Eye (tissue), 1 donor: Measurements from ENCODE around the gene ZNF579.
A peak's percentile ranks its signal among the peaks of the same experiment; 100 is the strongest.
"Not testable (repeated sequence)": the region's sequence is repeated elsewhere in the genome, so short reads cannot be mapped to it uniquely, and the experiment has no call there.

ENCODE experiments used
- DNase-seq: peaks from one replicate; pipeline ENCODE4 v3.0.0-alpha.2; 2015

The ZNF579 gene

DNA sequence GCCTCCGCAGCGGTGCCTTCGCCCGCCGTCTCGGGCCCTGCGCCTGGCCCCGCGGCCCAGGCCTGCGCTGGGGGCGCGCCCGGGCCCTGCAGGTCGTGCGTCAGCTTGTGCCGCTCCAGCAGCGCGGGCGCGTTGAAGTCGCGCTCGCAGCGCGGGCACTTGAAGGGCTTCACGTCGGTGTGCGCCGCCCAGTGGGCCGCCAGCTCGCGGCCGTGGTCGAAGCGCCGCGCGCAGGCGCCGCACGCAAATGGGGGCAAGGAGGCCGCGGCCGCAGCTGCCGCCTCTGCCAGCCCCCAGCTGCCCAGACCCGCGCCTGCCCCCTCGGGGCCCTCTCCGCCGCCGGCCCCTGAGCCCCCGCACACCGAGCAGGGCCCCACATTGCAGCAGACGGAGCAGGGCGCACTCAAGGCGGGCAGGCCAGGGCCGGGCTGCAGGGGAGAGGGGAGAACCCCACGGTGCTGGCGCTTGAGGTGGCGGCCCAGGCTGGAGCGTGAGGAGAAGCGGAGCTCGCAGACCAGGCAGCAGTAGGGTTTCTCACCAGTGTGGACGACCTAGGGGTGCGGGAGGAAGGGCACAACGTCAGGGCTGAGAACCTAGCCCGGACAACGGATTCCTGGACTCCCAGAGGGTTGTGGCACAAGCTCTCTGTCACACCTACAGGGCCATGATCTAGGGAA, 12.6 kb upstream of the ZNF579 start:
- no peak for DNase-seq

DNA sequence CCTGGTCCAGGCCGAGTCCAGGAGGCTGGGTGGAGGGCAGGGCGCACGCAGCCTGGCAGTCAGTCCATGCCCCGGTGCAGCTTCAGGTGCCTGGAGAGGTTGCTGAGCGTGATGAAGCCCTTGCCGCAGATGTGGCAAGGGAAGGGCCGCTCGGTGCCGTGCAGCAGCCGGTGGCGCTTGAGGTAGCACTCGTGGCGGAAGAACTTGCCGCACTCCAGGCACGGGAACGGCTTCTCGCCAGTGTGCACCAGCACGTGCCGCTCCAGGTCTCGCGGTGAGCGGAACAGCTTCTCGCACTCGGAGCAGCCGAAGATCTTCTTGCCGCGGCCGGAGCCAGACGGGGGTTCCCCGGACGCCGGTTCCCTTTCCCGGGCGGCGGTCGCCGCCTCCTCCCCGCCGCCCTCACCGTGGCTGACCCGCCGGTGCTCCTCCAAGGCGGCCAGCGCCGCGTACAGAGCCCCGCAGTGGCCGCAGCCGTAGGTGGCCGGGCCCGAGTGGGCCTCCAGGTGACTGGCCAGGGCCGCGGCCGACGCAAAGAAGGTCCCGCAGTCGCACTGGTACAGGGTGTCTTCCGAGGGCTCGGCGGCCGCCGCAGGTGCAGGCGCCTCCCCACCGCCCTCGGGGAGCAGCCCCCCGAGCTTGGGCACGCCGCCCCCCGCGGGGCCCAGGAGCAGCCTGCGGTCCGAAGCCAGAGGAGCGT, 11.9 kb upstream of the ZNF579 start:
- DNase-seq: no peak

DNA sequence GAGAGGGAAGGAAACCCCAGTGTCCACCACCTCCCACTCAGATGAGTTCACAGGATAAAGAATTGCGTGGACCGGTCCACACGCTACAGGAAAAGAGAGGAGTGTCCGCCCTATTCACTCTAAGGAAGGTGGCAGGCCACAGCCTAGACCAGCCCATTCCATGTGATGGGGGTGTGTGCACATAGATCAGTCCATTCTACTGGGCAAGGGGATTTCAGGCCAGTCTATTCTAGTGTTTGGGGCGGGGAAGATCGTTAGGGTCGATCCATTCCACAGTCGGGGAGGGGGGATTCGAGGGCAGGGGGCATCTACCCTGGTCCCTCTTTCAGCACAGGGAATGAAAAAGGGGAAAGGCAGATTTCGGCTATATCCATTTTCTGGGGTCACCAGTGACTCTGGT, 10.9 kb upstream of the ZNF579 start:
- DNase-seq: no peak

DNA sequence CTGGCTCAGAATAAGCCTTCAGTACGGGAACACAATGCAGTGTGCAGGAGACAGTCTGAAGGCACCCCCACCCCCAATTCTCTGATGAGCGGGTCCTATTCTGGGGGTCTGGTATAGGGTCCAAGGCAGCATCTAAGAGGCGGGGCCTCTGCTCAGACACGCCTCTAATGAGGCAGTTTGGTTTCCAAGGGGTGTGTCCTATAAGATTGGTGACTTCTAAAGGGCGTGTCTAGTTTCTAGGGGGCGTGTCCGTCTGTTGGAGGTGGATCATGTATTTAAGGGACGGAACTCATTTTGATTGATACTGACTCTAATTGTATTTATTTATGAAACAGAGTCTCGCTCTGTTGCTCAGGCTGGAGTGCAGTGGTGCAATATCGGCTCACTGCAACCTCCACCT, 10.0 kb upstream of the ZNF579 start:
- no peak for DNase-seq

DNA sequence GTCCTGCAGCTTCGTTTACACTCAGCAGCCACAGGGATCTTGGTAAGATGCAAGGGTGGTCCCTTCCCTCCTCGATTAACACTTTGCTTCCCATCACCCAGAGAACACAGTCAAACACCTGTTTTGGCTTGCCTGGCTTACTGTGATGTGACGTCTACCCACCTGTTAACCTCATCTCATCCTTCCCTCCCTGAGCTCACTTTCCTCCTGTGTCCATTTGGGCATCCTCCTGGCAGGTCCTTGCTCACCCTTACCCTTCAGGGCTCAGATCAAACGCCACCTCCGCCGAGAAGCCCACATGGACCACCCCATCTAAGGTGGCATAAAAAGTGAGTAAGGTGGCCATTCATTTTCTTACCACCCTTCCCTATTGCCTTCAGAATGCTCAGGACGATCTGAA, 9.5 kb upstream of the ZNF579 start:
- DNase-seq: no peak

DNA sequence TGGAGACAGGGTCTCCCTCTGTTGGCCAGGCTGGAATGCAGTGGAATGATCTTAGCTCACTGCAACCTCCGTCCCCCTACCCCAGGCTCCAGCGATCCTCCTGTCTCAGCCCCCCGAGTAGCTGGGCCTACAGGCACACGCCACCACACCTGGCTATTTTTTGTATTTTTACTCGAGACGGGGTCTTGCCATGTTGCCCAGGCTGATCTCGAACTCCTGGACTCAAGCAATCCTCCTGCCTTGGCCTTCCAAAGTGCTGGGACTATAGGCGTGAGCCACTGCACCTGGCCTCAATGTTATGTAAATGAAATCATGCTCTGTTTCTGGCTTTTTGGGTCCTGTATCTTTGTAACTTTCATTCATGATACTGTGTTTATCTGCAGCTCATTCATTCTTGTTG, 8.1 kb upstream of the ZNF579 start:
- DNase-seq: no peak

DNA sequence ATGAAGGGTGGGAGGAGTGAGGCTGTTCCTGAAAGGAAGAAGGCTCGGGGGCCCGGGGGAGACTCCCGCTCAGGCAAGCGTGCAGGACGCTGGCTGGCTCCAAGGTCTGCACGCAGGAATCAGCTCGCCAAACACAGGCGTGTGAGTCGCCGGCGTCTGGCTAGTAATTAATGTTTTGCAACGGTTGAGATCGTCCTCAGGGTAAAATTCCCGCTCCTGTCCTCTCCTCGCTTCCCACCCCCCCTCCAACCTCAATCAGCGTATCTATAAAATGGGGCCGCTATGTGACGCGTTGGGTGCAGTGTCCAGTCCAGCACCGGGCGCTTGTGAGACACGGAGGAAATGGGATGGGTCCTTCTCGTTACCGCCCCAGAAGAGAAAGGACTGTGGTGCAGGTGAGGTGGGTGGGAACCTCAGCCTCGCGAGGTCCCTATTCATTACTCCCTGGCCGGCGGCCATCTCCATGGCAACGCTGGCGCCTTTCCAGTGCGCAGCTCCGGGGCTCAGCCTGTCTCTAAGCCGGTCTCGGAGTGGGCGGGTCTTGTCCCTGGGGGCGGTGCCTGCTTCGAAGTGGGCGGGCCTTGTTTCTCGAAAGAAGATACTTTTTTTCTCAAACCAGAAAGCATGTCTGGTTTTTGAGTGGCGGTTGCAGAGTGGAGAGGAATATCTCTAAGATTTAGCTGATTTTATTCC, 6.5 kb upstream of the ZNF579 start:
- peak; percentile 98 for DNase-seq

DNA sequence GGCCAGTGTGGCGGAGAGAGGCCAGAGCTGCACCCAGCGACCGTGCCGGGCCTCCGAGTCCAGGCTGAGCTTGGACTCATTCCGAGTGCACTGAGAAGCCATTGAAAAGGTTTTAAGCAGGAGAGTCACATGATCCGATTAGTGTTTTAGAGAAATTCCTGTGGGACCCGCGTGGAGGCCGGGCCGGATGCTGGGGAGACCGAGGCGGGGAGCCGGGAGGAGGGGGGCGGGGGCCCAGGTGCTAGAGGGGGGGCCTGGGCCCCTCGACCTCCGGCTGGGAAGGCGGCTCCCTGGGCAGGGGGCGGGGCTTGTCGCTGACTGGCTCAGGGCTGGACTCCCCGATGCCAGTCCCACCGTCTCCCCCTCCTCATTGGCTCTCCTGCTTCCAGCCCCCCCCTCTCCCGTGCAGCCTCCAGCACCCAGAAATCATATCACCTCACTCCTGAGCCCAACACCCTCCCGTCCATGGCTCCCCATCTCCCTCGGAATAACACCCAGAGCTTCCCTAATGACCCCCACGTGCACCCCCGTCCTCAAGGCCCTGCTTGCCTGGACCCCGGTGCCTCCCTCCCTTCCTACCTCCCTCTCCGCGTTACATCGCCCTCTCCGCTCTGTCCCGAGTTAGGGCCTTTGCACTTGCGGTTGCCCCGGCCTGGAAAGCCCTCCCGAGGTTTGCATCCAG, 5.2 kb upstream of the ZNF579 start:
- peak; percentile 92 for DNase-seq

DNA sequence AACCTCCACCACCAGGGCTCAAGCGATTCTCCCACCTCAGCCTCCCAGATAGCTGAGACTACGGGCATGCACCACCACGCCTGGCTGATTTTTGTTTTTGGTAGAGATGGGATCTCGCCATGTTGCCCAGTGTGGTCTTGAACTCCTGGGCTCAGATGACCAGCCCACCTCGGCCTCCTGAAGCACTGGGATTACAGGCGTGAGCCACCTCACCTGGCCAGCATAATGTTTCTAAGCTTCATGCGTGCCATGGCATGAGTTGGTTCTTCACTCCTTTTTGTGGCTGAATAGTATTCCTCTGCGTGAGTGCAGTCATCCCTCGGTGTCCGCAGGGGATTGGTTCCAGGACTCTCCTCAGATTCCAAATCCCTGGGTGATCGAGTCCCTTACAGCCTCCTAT, 4.2 kb upstream of the ZNF579 start:
- no peak for DNase-seq

DNA sequence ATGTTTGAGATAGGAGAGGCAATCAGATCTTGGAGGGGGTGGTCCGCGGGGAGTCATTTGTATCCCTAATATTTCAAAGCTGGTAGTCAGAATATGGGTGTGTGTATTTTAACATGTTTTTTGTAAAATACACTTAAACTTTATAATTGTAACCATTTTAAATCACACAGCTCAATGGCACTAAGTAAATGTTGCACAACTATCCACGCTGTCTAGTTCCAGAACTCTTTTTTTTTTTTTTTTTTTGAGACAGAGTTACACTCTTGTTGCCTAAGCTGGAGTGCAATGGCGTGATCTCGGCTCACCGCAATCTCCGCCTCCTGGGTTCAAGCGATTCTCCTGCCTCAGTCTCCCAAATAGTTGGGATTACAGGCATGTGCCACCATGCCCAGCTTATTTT, 3.2 kb upstream of the ZNF579 start:
- DNase-seq: not testable (repeated sequence)

DNA sequence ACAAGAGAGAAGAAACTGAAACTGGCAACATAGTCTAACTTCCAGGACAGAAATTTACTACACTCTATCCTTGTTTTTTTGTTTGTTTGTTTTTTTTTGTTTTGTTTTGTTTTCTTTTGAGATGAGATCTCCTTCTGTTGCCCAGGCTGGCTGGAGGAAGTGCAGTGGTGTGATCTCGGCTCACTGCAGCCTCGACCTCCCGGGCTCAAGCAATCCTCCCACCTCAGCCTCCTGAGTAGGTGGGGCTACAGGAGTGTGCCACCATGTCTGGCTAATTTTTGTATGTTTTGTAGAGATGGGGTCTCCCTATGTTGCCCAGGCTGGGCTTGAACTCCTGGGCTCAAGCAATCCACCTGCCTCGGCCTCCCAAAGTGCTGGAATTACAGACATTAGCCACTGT, 1.6 kb upstream of the ZNF579 start:
- DNase-seq: not testable (repeated sequence)

DNA sequence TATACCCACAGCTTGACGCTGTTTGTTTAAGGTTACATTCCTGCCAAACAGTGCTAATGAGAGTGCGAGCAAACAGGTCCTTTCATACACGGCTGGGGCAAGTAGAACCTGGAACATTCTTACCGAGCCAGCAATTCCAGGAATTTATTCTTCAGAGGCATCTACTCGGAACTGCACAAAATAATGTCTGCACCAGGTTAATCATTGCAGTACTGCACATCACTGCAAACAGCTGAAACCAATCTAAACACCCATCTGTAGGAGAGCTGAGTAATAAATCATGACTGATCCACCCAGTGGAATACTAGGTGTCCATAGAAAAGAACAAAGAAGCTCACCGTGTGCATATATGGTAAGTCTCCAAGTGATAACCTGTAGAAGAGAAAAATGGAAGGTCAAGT, 1.2 kb upstream of the ZNF579 start:
- no peak for DNase-seq

DNA sequence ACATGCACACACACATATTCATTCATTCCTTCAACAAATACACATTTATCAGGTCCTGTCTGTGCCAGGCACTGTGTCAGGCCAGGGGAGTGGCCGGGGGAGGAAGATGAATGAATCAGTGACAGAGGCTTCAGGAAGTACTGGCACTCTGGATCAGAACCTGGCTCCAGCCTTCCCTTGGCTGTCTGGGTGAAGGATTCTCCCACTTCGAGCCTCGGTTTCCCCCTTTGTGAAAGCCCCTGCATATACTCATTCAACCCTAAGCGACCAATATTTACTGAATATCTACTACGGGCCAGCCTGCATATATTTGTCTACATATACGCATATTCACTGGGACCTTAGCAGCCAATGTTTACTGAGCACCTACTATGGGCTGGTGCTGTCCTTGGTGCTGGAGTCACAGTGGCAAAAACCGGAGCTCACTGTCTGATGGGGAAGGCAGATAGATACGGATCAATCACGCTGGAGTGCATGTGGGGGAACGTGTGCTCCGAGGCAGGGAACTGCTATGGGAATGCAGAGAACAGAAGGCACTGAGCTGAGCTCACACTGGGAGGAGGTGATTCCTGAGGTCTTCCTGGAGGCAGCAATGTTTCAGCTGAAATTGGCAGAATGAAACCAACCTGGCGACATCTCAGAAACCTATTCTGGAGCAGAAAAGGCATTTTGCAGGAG, 636 bp upstream of the ZNF579 start:
- DNase-seq: no peak

DNA sequence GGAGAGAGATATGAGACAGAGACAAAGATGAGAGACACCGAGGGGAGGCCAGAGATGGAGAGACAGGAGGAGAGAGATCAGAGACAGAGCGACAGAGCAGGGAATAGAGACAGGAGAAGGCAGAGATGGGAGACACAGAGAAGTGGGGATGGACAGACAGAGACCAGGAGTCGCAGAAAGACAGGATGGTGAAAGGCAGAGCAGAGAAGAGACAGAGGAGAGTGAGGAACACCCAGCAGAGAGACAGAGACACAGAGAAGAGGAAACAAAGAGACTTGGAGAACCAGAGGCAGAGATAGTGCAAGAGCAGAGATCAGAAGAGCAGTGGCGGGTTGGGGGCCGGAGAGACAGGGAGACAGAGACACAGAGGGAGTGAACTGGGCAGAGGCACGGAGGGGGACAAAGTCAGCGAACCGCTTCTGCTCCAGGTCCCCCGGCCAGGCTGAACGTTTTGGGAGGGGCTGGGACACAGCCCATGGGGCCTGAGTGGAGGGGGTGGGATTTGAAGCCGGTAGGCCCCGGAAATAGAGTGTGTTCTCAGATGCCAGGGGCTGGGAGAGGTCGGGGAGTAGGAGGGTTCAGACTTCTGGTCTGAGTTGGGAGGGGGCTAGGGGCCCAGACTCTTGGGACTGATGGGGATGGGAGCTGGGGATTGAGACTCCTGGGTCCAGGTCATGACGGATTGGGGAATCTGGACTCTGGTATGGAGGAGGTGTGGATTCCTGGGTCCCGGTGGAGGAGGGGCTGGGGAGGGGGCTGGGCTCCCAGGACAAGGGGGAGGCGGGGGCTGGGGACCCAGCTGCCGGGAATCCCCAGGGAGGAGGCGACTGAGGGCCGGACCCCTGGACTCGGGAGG, 654 bp downstream of the ZNF579 start:
- peak; percentile 59 for DNase-seq

DNA sequence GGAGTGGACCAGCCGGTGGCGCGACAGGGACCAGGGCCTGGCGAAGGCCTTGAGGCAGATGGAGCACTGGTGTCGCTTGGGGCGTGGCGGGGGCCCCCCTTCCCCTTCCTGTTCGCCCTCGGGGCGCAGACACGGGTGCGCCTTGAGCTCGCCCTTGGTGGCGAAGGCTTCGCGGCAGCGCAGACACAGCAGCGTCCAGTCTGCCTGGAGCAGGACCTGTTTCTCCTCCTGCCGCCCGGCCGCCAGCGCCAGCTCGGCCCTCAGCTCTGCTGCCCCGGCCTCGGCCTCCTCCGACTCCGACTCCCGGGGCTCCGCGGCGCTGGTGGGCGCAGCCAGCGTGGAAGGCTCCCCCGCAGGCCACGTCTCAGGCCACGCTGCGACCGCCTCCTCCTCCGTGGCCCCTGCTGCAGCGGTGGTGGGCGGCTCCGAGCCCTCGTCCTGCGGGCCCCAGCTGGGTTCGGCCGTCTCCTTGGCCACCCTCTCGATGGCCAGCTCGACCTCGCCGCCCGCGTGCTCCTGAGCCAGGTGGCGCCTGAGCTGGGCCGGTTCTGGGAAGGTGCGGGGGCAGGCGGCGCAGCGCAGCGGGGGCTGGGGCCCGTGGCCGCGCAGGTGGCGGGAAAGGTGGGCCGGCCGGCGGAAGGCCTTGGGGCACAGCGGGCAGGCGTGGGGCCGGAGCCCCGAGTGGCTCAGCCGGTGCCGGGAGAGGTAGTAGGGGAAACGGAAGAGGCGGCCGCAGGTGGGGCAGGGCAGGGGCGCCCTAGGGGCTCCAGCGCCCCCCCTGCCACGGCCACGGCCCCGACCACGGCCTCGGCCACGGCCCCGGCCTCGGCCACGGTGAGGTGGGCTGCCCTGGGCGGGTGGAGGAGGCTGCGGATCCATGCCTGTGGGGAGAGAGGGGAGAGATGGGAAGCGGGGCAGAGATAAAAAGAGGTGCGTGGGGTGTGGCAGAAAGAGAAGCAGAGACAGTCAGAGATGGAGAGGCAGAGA, 1.6 kb downstream of the ZNF579 start:
- DNase-seq: no peak

DNA sequence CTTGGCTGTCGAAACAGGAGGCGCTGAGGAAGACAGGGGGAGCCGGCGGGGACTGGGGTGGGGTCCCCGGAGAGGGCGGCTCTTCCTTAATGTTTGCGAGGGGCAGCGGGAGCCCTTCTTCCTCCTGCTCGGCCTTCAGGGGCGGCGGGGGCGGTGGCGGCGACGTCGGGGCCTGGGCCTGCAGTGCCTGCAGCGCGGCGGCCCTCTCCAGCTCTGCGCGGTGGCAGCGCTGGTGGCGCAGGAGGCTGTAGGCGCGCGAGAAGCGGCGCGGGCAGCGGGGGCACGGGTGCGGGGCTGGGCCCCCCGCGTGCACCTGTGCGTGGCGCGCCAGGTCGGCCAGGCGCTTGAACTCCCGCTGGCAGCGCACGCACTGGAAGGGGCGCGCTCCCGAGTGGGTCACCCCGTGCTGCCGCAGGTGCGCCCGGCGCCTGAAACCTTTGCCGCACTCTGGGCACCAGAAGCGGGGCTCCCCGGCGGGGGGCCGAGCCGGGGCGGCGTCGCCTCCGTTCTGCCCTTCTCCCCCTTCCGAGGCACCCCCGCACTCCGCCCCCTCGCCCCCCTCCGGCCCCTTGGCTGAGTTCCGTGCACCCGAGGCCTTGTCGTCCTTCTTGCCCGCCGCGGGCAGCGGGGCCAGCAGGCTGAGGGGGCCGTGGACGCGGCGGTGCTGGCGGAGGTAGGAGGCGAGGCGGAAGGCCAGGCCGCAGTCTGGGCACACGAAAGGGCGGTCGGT, 2.5 kb downstream of the ZNF579 start:
- no peak for DNase-seq

DNA sequence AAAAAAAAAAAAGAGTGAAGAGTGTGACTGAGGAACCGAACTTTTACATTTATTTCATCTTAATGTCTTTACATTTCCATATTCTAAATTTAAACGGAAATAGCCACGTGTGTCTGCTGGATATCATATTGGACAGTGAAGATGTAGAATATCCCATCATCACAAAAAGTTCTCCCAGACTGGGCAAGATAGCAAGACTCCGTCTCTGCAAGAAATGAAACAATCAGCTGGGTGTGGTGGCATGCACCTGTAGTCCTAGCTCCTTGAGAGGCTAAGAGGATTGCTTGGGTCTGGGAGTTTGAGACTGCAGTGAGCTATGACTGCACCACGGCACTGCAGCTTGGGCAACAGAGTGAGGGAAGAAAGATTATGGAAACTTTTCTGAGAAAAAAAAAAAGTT, 3.9 kb downstream of the ZNF579 start:
- no peak for DNase-seq

DNA sequence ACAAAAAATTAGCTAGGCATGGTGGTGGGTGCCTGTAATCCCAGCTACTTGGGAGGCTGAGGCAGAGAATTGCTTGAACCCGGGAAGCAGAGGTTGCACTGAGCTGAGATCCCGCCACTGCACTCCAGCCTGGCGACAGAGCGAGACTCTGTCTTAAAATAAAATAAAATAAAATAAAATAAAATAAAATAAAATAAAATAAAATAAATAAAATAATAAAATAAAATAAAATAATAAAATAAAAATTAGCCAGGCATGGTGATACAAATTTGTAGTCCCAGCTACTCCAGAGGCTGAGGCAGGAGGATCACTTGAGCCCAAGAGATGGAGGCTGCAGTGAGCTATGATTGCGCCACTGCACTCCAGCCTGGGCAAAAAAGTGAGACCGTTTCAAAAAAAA, 6.7 kb downstream of the ZNF579 start:
- not testable (repeated sequence) for DNase-seq

DNA sequence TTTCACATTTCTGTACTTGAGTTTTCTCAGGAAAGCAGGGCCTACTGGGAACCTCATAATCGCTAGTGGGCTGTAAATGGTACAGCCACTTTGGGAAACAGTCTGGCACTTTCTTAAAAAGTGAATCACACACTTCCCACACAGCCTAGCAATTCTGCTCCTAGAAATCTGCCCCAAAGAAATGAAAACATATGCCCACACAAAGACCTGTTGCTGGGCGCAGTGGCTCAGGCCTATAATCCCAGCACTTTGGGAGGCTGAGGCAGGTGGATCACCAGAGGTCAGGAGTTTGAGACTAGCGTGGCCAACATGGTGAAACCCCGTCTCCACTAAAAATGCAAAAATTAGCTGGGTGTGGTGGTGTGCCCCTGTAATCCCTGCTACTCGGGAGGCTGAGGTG, 11.2 kb downstream of the ZNF579 start:
- not testable (repeated sequence) for DNase-seq

DNA sequence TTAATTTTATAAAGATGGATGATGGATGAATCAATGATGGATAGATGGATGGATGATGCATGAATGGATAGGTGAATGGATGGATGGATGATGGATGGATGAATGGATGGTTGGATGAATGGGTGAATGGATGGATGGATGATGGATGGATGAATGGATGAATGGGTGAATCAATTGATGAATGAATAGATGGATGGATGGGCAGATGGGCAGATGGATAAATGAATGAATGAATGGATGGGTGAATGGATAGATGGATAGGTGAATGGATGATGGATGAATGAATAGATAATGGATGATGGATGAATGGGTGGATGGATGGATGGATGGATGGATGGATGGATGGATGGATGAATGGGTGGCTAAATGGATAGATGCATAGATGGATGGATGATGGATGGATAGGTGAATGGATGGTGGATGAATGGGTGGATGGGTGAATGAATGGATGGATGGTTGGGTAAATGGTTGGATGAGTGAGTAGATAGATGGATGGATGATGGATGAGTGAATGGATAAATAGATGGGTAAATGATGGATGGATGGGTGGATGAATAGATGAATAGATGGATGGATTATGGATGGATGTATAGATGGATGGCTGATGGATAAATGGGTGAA, 12.8 kb downstream of the ZNF579 start:
- DNase-seq: no peak
